ENCODE data around the gene NECAB3. TPM values are rescaled to one million over a fixed set of nuclear protein-coding genes. Genes with fewer than 3 reads are reported as not detected.

Gene NECAB3
- total and polyA plus RNA-seq, 4 donors: 10.5 to 14.8 (median 11.1) TPM

DNA sequence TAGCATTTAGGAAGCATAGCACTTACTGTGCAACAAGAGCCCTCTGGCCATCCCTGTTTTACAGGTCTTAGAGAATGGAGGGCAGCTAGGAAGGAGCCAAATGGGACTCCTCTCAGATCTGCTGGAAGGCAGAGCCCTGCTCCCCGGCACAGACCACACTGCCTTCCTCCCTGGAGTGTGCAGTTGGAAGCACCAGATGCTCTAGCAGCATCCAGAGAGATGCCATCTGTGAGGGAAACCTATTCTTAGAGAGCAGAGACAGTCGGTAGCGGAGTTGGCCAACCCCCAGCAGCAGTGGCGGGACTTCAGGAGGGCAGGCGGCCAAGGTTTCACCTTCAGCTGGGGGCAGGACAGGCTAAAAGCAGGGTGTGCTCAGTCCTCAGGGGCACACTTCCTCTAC lies 28.6 kb upstream of the NECAB3 start:
- peaks cover 4 to 17% (median 7%) of the 10 kb centered on the region in 4 donors for H3K36me3 ChIP-seq (ENCODE audit: control insufficient read depth in 4 of 4, insufficient read depth in 3 of 4, low read depth in 1 of 4, low read length in 3 of 4)
- peaks cover 0 to 10% (median 5%) of the 10 kb centered on the region in 4 donors for H3K4me1 ChIP-seq (ENCODE audit: control insufficient read depth in 4 of 4, insufficient read depth in 4 of 4, low read length in 3 of 4)
- no peak overlapping the region for H3K9ac ChIP-seq (ENCODE audit: low read depth in 1 of 2, low read length in 2 of 2)
- no peak overlapping the region for H3K27ac ChIP-seq (ENCODE audit: low read depth in 1 of 2, low read length in 2 of 2)
- DNase-seq (ENCODE audit: low spot score): no peak
- 44% methylated on average over 5 of the region's 5 CpGs for WGBS
- H3K9me3 ChIP-seq (ENCODE audit: control insufficient read depth in 4 of 4, low read length in 3 of 4): no peaks in the 10 kb centered on the region
- no peak overlapping the region for H3K4me3 ChIP-seq (ENCODE audit: low read depth in 1 of 3, low read length in 3 of 3)
- no peaks in the 10 kb centered on the region for H3K27me3 ChIP-seq (ENCODE audit: control insufficient read depth in 4 of 4, insufficient read depth in 4 of 4, low read length in 3 of 4)
- TF ChIP-seq EGR1 (IDR thresholded peaks at IDR 0.05; ENCODE audit: low read depth in 2 of 2) (no peak), RAD21 (IDR thresholded peaks at IDR 0.05) (no peak), RXRA (IDR thresholded peaks at IDR 0.05) (no peak), NR2F2 (IDR thresholded peaks at IDR 0.05) (no peak), REST (IDR thresholded peaks at IDR 0.05) (no peak), YY1 (IDR thresholded peaks at IDR 0.05) (no peak), TAF1 (conservative IDR thresholded peaks at IDR 0.05) (no peak), SP1 (IDR thresholded peaks at IDR 0.05) (no peak), CTCF (IDR thresholded peaks at IDR 0.05; ENCODE audit: low read depth, low read length, missing input control) (no peak), GABPA (IDR thresholded peaks at IDR 0.05 in 1 of 2, conservative IDR thresholded peaks at IDR 0.05 in 1 of 2) (no peak), HNF4A (conservative IDR thresholded peaks at IDR 0.05) (no peak), HNF4G (IDR thresholded peaks at IDR 0.05) (no peak), FOXA2 (IDR thresholded peaks at IDR 0.05) (no peak), FOXA1 (IDR thresholded peaks at IDR 0.05) (no peak), MAX (IDR thresholded peaks at IDR 0.05) (no peak)
- TF ChIP-seq, protein P1, sequence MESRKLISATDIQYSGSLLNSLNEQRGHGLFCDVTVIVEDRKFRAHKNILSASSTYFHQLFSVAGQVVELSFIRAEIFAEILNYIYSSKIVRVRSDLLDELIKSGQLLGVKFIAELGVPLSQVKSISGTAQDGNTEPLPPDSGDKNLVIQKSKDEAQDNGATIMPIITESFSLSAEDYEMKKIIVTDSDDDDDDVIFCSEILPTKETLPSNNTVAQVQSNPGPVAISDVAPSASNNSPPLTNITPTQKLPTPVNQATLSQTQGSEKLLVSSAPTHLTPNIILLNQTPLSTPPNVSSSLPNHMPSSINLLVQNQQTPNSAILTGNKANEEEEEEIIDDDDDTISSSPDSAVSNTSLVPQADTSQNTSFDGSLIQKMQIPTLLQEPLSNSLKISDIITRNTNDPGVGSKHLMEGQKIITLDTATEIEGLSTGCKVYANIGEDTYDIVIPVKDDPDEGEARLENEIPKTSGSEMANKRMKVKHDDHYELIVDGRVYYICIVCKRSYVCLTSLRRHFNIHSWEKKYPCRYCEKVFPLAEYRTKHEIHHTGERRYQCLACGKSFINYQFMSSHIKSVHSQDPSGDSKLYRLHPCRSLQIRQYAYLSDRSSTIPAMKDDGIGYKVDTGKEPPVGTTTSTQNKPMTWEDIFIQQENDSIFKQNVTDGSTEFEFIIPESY (IDR thresholded peaks at IDR 0.05): no peak
